Stimulated activated CD4-positive, alpha-beta T cell treated with anti-CD3 and anti-CD28 coated beads, Interleukin-12 subunit alpha, Interleukin-12 subunit beta, amount 100 ng/mL, for 4 hours (primary cell): ENCODE data around the gene SENP5.

Experiments
- DNase-seq: peaks from one replicate; pipeline ENCODE4 v3.0.0-alpha.2; 2020

SENP5 gene

DNA sequence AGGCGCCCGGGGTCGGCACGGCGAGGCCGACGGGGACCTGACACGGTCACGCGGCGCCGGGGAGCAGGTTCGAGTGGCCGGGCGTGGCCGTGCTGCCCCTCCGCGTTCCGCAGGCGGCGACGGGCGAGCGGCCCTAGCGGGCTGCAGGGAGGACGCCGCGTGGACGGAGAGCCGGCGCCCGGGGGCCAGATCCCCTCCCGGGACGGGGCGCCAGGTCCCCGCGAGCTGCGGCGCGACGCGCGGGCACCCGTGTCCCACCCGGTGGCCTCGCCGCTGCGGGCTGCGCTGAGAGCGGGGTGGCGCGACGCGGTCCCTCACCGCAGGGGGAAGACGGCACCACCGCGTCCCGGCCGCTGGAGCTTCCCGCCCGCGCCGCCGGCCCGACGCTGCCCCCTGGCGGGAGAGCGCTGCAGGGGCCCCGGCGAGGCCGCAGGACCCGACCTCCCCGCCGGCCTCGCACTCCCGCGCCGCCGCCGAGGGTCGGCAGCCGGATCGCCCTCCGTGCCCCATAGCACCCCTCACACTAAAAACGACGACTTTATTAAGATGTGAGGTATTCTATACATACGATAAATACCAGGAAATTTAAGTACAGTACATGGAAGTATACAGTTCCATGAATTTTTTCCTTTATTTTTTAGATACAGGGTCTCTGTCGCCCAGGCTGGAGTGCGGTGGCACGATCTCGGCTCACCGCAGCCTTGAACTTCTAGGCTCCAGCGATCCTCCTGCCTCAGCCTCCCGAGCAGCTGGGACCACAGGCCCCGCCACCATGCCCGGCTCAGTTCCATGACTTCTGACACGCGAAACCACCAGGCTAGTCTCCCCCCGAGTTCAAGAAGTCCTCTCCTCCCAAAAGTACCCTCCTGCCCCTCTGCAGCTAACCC, 102.2 kb downstream of the SENP5 start:
- DNase-seq: peak; percentile 71

DNA sequence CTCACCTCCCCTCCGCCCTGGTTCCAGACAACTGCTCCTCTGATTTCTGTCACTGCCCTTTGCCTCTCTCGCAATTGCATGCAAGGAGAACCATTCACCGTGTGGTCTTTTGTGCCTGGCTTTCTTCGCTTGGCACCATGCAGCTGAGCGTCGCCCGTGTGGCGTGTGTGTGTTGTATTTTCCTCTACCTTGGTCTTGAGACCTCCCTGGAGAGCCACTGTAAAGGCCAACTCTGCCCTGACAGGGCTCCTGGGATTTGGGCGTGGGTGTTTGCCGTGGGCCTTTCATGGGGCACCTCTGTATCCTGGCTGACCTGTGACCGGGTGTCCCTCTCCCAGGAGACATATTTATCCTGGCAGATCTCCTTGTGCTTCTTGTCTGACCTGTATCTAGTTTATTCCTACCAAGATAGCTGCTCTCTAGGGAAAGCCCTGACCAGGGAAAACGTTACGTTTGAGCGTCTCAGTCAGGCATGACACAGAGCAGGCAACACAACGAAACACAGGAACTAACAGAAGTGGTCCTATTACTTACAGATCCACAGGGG, 102.9 kb downstream of the SENP5 start:
- no peak for DNase-seq

DNA sequence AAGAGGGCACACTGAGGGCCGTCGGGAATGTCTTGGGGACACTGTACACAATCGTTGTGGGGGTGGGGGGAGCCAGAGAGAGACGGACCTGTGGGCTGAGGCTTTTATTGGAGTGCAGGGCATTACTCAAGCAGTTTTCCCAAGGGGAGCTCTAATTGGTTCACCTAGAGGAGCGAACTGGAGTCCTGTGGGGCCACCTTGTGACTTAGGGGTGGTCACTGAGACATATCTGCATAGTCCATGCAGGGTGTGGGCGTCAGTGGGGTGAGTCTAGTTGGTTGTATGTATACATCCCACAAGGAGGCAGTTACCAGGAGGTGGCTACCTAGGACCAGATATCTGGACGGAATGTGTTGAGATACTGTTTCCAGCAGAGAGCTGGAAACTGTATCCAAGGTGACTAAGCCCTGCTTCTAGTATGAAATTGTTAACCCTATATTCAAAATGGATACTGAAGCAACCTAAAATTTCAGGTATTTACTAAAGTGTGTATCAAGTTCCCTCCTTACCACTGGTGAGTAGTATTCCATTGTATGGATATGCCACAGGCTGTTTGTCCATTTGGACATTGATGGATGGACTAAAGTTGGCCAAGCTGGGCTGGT, 103.5 kb downstream of the SENP5 start:
- no peak for DNase-seq

DNA sequence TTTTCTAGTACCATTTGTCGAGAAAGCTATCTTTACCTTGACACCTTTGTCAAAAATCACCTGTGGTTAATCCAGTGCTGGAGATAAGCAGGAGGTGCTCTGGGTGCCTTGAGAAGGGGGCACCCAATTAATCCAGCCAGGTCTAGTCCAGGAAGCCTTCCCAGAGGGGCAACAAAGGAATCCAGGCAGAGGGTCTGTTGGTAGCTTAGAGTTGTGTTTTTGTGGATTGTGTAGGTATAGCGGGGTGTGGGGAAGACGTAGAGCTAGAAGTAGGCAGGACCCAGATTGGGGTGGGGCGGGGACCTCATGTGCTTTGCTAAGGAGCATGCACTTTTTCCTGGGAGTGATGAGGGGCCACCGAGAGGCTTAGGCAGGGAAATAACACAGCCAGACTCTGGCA, 106.9 kb downstream of the SENP5 start:
- no peak for DNase-seq

DNA sequence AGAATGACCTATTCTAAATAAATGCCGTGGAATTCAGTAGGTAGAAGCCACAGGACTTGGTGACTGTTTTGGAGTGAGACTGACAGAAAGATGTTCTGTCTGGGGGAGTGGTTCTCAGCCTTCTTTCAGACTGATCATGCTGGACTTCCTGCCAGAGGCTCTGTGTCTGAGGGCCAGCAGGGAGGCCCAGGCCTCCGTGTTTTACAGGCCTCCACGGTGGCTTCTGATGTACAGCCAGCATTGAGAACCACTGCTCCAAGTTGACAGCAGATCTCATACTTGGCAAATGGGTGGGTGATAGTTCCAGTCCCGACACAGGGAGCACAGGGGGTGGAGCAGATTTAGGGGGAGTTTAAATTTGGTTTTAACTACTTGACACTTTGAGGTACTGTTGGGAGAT, 107.6 kb downstream of the SENP5 start:
- DNase-seq: no peak

DNA sequence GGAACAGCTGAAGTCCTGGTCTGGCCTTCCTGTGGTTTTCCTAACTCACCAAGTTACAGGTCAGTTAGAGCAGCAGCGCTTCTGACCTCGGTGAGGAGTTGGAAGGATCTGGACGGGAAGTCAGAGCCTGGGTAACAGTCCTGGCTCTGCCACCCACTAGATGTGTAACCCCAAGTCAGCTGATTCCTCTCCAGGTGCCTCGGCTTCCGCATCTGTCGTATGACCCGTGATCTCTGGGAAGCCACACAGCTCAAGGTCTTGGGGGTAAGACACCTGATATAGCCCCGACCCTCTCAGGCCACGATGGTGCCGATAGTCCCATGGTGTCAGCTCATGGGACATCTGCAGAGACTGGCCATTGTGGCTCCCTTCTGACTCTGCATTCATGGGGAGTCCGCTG, 109.2 kb downstream of the SENP5 start:
- DNase-seq: no peak

DNA sequence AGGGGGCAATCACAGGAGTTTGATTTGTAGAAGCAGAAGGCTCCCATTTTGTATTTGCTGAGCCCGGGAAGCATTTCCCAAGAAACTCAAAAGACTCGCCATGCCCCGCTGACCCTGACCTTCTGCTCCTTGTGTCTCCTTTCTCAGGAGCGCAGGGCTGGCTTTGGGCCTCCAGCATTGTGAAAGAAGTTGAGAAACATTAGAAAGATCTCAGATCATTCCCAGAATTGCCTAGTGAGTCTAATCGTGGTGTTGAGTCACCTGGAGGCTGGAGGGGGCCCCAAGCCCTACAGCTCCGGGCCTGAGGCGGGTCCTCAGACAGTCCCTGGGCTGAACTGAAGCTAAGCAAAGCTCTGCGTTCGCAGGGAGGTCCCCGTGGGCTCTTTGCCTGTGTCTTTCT, 111.8 kb downstream of the SENP5 start:
- DNase-seq: no peak

DNA sequence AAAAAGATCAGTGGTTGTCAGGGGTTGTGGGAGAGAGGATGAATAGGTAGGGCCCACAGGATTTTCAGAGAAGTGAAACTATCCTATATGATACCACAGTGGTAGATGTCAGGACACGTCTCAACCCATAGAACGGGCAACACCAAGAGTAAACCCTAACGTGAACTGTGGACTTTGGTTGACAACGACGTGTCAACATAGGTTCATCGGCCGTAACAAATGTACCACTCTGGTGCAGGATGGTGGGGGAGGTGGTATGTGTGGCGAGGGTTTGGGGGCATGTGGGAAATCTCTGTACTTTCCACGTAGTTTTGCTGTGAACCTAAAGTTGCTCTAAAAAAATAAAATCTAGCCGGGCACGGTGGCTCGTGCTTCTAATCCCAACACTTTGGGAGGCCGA, 113.9 kb downstream of the SENP5 start:
- DNase-seq: no peak

DNA sequence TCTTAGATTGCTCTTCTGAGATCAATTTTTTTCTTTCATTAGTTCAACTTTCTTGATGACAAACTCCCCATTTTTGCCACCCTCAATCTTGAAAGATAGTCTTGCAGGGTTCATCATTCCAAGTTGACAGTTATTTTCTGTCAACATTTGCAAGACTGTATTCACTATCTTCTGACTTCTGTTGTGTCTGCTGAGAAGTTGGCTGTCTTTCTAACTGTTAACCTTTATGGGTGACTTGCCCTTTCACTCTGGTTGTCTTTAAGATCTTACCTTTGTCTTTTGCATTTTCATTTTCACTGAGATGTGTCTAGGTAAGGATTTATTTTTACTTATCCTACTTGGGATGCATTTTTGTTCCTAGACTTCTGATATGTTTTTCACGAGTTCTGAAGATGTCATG, 115.5 kb downstream of the SENP5 start:
- no peak for DNase-seq
